SK-N-MC (cell line): ENCODE results near the gene FNDC3A.

ENCODE experiments used
- EZH2 ChIP-seq: fragments of 200-600 bp; sonication (generic); IDR thresholded peaks from one replicate; pipeline ENCODE4 v1.6.1; 2017; ENCODE audit warnings: antibody characterized with exemption
- FOXP2 ChIP-seq: optimal IDR thresholded peaks from 2 replicates; pipeline ENCODE3; 2011; ENCODE audit warnings: mild to moderate bottlenecking, moderate library complexity; ENCODE audit not compliant: insufficient read depth; ENCODE audit errors: extremely low read length, control extremely low read depth
- POLR2AphosphoS5 ChIP-seq: IDR thresholded peaks from 2 replicates; pipeline ENCODE4 v1.6.1; 2012; ENCODE audit warnings: mild to moderate bottlenecking, low read depth, low read length, borderline replicate concordance

DNA sequence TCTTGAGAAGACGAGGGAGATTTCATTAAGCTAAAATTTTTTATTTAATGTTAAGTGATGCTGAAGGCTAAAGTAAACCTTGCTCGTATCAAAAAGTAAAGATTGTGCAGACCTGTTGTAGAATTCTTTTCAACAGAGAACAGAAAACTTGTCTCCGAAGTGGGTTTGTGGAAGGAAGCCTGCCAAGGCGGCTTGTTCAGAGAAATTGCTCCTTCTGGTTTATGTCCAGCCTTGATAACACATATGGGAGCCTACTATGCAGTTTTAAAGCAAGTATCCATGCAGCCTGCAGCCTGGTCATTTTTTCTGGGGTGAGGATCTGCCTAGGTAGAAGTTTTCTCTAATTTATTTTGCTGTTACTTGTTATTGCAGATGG, 245.9 kb downstream of the FNDC3A start:
- no peak for TF ChIP-seq POLR2AphosphoS5
- TF ChIP-seq EZH2 = no peak
- no peak for TF ChIP-seq FOXP2
